Stimulated activated CD4-positive, alpha-beta T cell treated with anti-CD3 and anti-CD28 coated beads, Interleukin-12 subunit alpha, Interleukin-12 subunit beta, amount 100 ng/mL, for 24 hours (primary cell): ENCODE data around the gene NUP54.

Experiments
- DNase-seq, 2 experiments: peaks; one replicate each; pipeline ENCODE4 v3.0.0-alpha.2; 2020; ENCODE audit warnings: low read depth in 2 of 2

The NUP54 gene

DNA sequence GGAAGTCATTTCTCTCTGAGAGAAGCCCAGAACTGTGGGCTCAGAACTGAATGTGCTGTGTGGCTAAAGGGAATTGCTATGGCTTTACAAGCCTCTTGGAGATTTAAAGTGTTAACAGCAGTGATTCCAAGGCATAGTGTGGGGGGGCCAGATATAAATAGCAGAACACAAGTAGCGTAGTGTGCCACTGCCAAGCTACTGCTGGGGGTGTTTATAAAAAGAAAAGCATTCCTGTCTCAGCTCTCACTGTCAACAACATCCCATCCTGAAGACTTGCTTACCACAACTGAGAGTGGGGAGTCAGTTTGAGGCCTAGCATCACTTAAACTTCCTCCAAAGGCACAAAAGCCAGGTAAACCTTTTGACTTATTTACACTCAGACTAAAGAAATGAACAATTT, 73.7 kb downstream of the NUP54 start, which contains the start of gene ART3:
Gene ART3, plus strand, starts transcription at position 242 of the 400 bp plus-strand sequence. CDS start 1,181 bp downstream, outside the sequence.
- no peak for DNase-seq

DNA sequence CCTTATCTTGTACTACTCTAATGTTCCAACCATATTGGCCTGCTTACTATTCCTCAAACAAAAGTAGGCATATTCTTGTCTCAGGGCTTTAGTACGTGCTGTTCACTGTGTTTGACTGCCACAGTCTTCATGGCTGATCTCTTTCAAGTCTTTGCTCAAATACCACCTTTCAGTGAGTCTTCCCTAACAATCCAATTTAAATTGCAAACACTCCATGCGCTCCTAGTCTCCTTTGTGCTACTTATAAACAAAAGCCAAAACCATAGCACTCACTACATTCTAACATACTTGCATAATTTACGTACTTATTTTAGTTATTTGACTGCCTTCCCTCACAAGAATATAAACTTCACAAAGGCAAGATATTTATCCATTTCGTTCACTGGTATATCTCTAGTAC, 75.4 kb downstream of the NUP54 start:
- no peak for DNase-seq

DNA sequence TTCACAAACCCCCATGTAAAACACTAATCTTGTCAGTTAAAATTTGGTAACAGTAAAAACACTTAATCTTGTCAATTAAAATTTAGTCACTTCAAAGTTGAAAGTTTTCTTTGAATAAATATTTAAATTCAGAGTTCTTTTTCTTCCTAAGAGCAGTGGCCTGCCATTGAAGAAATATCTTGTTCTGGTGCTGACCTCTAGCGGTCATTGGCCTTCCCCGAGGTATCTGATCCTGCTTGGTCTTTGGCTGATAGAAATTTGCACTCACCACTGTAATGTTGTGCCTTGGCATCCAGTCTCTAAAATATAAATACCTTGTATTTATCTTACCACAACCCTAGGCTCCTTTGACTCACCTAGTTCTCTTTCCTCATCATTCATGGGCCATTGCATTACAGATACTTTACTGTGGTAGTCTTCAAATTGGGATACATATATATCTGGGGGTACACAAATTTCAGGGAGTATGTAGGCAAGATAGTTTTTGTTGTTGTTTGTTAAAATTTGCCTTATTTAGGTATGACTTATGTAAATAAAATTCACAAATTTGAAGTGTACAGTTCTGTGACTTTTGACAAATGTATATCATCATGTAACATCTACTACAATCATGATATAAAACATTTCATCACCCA, 80.4 kb downstream of the NUP54 start:
- DNase-seq: peak; percentile 37 to 67

DNA sequence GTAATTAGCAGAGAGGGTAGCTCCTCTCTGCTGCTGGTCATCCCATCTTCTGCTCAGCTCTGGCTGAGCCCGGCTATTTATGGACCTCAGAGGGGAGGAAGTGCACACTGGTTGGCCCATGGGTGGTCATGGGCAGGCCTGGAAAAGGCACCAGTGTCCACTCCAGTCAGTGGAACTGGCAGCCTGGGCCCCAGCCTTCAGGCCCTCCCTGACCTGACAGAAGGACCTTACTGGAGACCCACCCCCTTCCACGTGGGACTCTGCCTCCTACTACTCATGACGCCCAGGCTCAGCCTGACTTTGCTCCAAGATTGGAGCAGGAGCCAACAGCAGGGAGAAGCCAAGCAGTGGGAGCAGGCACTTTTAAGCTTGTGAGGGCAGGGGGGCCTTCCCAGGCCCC, 81.7 kb downstream of the NUP54 start:
- no peak for DNase-seq
